SK-N-SH (cell line): Measurements from ENCODE around the gene GOLT1A. TPM values are rescaled to one million over a fixed set of nuclear protein-coding genes. Genes with fewer than 3 reads are reported as not detected.

Experiments
- CTCF ChIA-PET: fragments of 300-600, 350-600 bp; formaldehyde crosslinking; extraction: SDS; loops from one replicate; lab custom pipeline; 2021; lab: Yijun Ruan, JAX
- POLR2A ChIA-PET: fragments of 350-600 bp; sonication (Branson Sonifier 250); formaldehyde crosslinking; extraction: SDS; loops from one replicate; lab custom pipeline; 2020; ENCODE audit warnings: antibody characterized with exemption, inconsistent platforms; lab: Yijun Ruan, JAX
- DNase-seq: peaks from one replicate; pipeline ENCODE4 v3.0.0; 2012
- H2AFZ ChIP-seq: fragments of 200-600 bp; sonication (generic); 2 replicates; pipeline ENCODE4 v1.8.1; 2016; ENCODE audit warnings: antibody characterized with exemption, mild to moderate bottlenecking, low read depth
- H3F3A ChIP-seq: fragments of 200-600 bp; sonication (generic); replicated peaks from 2 replicates; pipeline ENCODE3; 2016; ENCODE audit warnings: antibody characterized with exemption, mild to moderate bottlenecking; ENCODE audit not compliant: insufficient read depth
- H3K27ac ChIP-seq, 2 experiments: fragments of 200-500 bp in 1 of 2; fragments of 200-600 bp in 1 of 2; sonication (Bioruptor generic) in 1 of 2; sonication (generic), shearing (Covaris generic) in 1 of 2; 2 replicates each; pipeline versions ENCODE4 v1.5.1 to v1.6.1; 2014 to 2016; ENCODE audit warnings: low read depth in 2 of 2, inconsistent platforms in 1 of 2, low read length in 1 of 2, mild to moderate bottlenecking in 1 of 2, mixed read lengths in 1 of 2
- H3K27me3 ChIP-seq: fragments of 200-600 bp; sonication (generic), shearing (Covaris generic); 2 replicates; pipeline ENCODE4 v1.6.1; 2016; ENCODE audit warnings: mixed run types; ENCODE audit not compliant: insufficient read depth
- H3K36me3 ChIP-seq, 2 experiments: fragments of 200-500 bp in 1 of 2; fragments of 200-600 bp in 1 of 2; sonication (Bioruptor generic) in 1 of 2; sonication (generic) in 1 of 2; replicated peaks in 1 of 2; 2 replicates each; pipeline versions ENCODE3 to v1.5.1; 2014 to 2016; ENCODE audit warnings: low read length in 1 of 2, mild to moderate bottlenecking in 1 of 2; ENCODE audit not compliant: insufficient read depth in 2 of 2, control insufficient read depth in 1 of 2
- H3K4me1 ChIP-seq, 2 experiments: fragments of 200-500 bp in 1 of 2; fragments of 200-600 bp in 1 of 2; sonication (Bioruptor generic) in 1 of 2; sonication (generic), shearing (Covaris generic) in 1 of 2; 2 replicates each; pipeline versions ENCODE4 v1.5.1 to v1.6.1; 2014 to 2016; ENCODE audit warnings: low read depth in 1 of 2, low read length in 1 of 2, mixed run types in 1 of 2; ENCODE audit not compliant: insufficient read depth in 2 of 2, control insufficient read depth in 1 of 2
- H3K4me2 ChIP-seq: fragments of 200-600 bp; sonication (generic), shearing (Covaris generic); 2 replicates; pipeline ENCODE4 v1.6.1; 2017; ENCODE audit warnings: mixed run types
- H3K4me3 ChIP-seq, 2 experiments: fragments of 200-500 bp in 1 of 2; fragments of 200-600 bp in 1 of 2; sonication (Bioruptor generic) in 1 of 2; sonication (generic), shearing (Covaris generic) in 1 of 2; 2 replicates each; pipeline versions ENCODE4 v1.5.1 to v1.8.1; 2014 to 2016; ENCODE audit warnings: low read depth in 2 of 2, inconsistent platforms in 1 of 2, low read length in 1 of 2, mild to moderate bottlenecking in 1 of 2, mixed read lengths in 1 of 2, moderate library complexity in 1 of 2
- H3K79me2 ChIP-seq: fragments of 200-600 bp; sonication (generic); 2 replicates; pipeline ENCODE4 v1.8.1; 2017; ENCODE audit warnings: mild to moderate bottlenecking; ENCODE audit not compliant: insufficient read depth
- H3K9ac ChIP-seq: fragments of 200-600 bp; sonication (generic); 2 replicates; pipeline ENCODE4 v1.6.1; 2017; ENCODE audit warnings: mixed run types
- H3K9me2 ChIP-seq: fragments of 200-600 bp; sonication (generic); 2 replicates; pipeline ENCODE4 v1.6.1; 2017; ENCODE audit warnings: mixed run types
- H3K9me3 ChIP-seq: fragments of 200-600 bp; sonication (generic); 2 replicates; pipeline ENCODE4 v1.6.1; 2017; ENCODE audit warnings: mixed run types, mild to moderate bottlenecking, moderate library complexity
- H4K20me1 ChIP-seq: fragments of 200-600 bp; sonication (generic); 2 replicates; pipeline ENCODE4 v1.6.1; 2017; ENCODE audit warnings: mild to moderate bottlenecking, mixed run types; ENCODE audit not compliant: insufficient read depth
- EZH2phosphoT487 ChIP-seq: fragments of 200-600 bp; sonication (generic); IDR thresholded peaks from 2 replicates; pipeline ENCODE4 v1.6.1; 2017; ENCODE audit warnings: low read depth, mixed run types, mild to moderate bottlenecking, antibody characterized with exemption, moderate library complexity, borderline replicate concordance
- FOXJ3 ChIP-seq: sonication (generic); formaldehyde crosslinking; IDR thresholded peaks from 2 replicates; pipeline ENCODE4 v1.5.1; 2020; ENCODE audit warnings: mild to moderate bottlenecking, missing genetic modification reagents
- FOXM1 ChIP-seq: IDR thresholded peaks from 2 replicates; pipeline ENCODE4 v1.4.0; 2012; ENCODE audit warnings: low read depth, mild to moderate bottlenecking
- MEF2A ChIP-seq: IDR thresholded peaks from 2 replicates; pipeline ENCODE4 v1.4.0; 2012; ENCODE audit warnings: low read depth, borderline replicate concordance
- NFIC ChIP-seq: IDR thresholded peaks from 2 replicates; pipeline ENCODE4 v1.4.0; 2012; ENCODE audit warnings: borderline replicate concordance
- NRF1 ChIP-seq: IDR thresholded peaks from 2 replicates; pipeline ENCODE4 v1.6.1; 2012; ENCODE audit warnings: low read depth, mild to moderate bottlenecking, low read length
- PBX3 ChIP-seq: IDR thresholded peaks from 2 replicates; pipeline ENCODE4; 2012
- RAD21 ChIP-seq: IDR thresholded peaks from 2 replicates; pipeline ENCODE4 v1.6.1; 2012; ENCODE audit warnings: mild to moderate bottlenecking, low read length
- RCOR1 ChIP-seq: fragments of 150-350 bp; IDR thresholded peaks from 2 replicates; pipeline ENCODE4 v1.6.1; 2017; ENCODE audit warnings: antibody characterized with exemption, low read length
- REST ChIP-seq: IDR thresholded peaks from 2 replicates; pipeline ENCODE4 v1.6.1; 2012; ENCODE audit warnings: mild to moderate bottlenecking, low read depth, low read length, moderate library complexity
- RFX5 ChIP-seq: IDR thresholded peaks from 2 replicates; pipeline ENCODE4 v1.6.1; 2012; ENCODE audit warnings: mild to moderate bottlenecking, improper control_type of control experiment, low read length
- TCF12 ChIP-seq: IDR thresholded peaks from 2 replicates; pipeline ENCODE4 v1.4.0; 2012
- TEAD4 ChIP-seq: IDR thresholded peaks from 2 replicates; pipeline ENCODE4 v1.4.0; 2012; ENCODE audit warnings: mild to moderate bottlenecking, borderline replicate concordance; ENCODE audit not compliant: insufficient read depth
- WGBS: methylation state at CpG from one replicate; pipeline ENCODE4 v1.1.6; 2017; ENCODE audit warnings: low lambda C conversion rate; 5-methylcytosine and 5-hydroxymethylcytosine counted together
- polyA plus RNA-seq, 3 experiments: library from polyadenylated mRNA; depleted of rRNA; stranded (reverse); fragments of >200 nt; gene quantifications; 2 replicates each; pipeline ENCODE4 v1.2.3, GENCODE V29; 2012

The GOLT1A gene
- polyA plus RNA-seq, 1 of the 3 experiments (the other 2 are of a cell fraction): not detected

- Histone ChIP-seq H3K4me2 (no peak overlapping the region), H3K27ac (no peak overlapping the region), H3K9me2 (no peaks in the 10 kb centered on the region), H3K9me3 (no peaks in the 10 kb centered on the region), H4K20me1 (no peaks in the 10 kb centered on the region), H2AFZ (no peak overlapping the region), H3F3A (no peaks in the 10 kb centered on the region), H3K36me3 (peaks cover 0 to 4% of the 10 kb centered on the region in 2 experiments), H3K4me1 (peaks cover 0 to 13% of the 10 kb centered on the region in 2 experiments; a peak in 2 of 4 replicates), H3K9ac (no peak overlapping the region), H3K27me3 (no peaks in the 10 kb centered on the region; the same call in 1 of the 2 replicates), H3K4me3 (no peak overlapping the region), H3K79me2 (no peaks in the 10 kb centered on the region)
- ChIA-PET POLR2A (interaction anchor here (0.6 kb wide), 1 partner anchor 755 kb away, joined by 3 read pairs; no protein-coding TSS in a partner anchor), CTCF (interaction anchor here (1.0 kb wide), 1 partner anchor 142 kb away, joined by 3 read pairs; no protein-coding TSS in a partner anchor)
- no peak for DNase-seq
- no peak for TF ChIP-seq EZH2phosphoT487
- WGBS: 73% methylated on average over 10 of the region's 11 CpGs
Measured at GRCh38 chr1:204221271-204221670, 7.5 kb upstream of the GOLT1A start.

GRCh38 chr1:204219971-204220616, 6.3 kb upstream of the GOLT1A start:
- DNase-seq: no peak
- Histone ChIP-seq H3F3A (no peaks in the 10 kb centered on the region), H3K79me2 (no peaks in the 10 kb centered on the region), H3K36me3 (peaks cover 0 to 2% of the 10 kb centered on the region in 2 experiments), H2AFZ (no peak overlapping the region), H3K9me2 (no peaks in the 10 kb centered on the region), H3K4me1 (peaks cover 0 to 9% of the 10 kb centered on the region in 2 experiments; a peak in 2 of 4 replicates), H4K20me1 (no peaks in the 10 kb centered on the region), H3K27me3 (no peaks in the 10 kb centered on the region; the same call in 1 of the 2 replicates), H3K4me2 (no peak overlapping the region), H3K4me3 (no peak overlapping the region), H3K27ac (no peak overlapping the region; a peak in 1 of 4 replicates), H3K9me3 (no peaks in the 10 kb centered on the region)
- ChIA-PET CTCF (interaction anchor here (1.9 to 5.4 kb wide), 3 partner anchors 13 to 57 kb away, joined by 8 to 30 read pairs (median 8); no protein-coding TSS in a partner anchor), POLR2A (no interaction called here)
- WGBS: 82% methylated on average over 10 of the region's 10 CpGs
- TF ChIP-seq RCOR1: no peak
- TF ChIP-seq, all 33 proteins: peak for 0
- H3K9ac ChIP-seq: no peak overlapping the region

GRCh38 chr1:204218552-204218951, 4.8 kb upstream of the GOLT1A start:
- Histone ChIP-seq H3K79me2 (no peaks in the 10 kb centered on the region), H3K27me3 (peaks cover 3% of the 10 kb centered on the region; the same call in 1 of the 2 replicates), H3K9ac (no peak overlapping the region)
- WGBS: 44% methylated on average over 1 of the region's 2 CpGs
- TF ChIP-seq TEAD4 (no peak), RAD21 (no peak), FOXM1 (no peak), MEF2A (no peak), TCF12 (no peak), NFIC (no peak), REST (no peak), FOXJ3 (CRISPR knock-in tag) (no peak), RCOR1 (no peak), PBX3 (no peak), NRF1 (no peak), RFX5 (no peak)
- TF ChIP-seq, all 33 proteins: peak for 0
- no peak overlapping the region for H3K4me3 ChIP-seq
- no peaks in the 10 kb centered on the region for H3K9me3 ChIP-seq
- ChIA-PET POLR2A (interaction anchor here (1.0 kb wide), 1 partner anchor 19 kb away, joined by 3 read pairs; no protein-coding TSS in a partner anchor), CTCF (interaction anchor here (1.2 to 6.2 kb wide), 6 partner anchors 12 to 180 kb away, joined by 3 to 107 read pairs (median 18); partner anchors contain the start of gene PLEKHA6)
- no peak overlapping the region for H3K27ac ChIP-seq
- no peaks in the 10 kb centered on the region for H3K9me2 ChIP-seq
- no peak for DNase-seq
- no peaks in the 10 kb centered on the region for H3F3A ChIP-seq
- no peak overlapping the region for H3K4me2 ChIP-seq
- H2AFZ ChIP-seq: no peak overlapping the region
- H3K36me3 ChIP-seq: peaks cover 0 to 2% of the 10 kb centered on the region in 2 experiments
- peaks cover 0 to under 1% of the 10 kb centered on the region in 2 experiments; a peak in 1 of 4 replicates for H3K4me1 ChIP-seq
- no peaks in the 10 kb centered on the region for H4K20me1 ChIP-seq
